ENCODE measurements around the gene EXOC8.

Gene EXOC8

GRCh38 chr1:231317306-231318014 lies 20.2 kb downstream of the EXOC8 start:
- no peak for DNase-seq (ENCODE audit: low read depth)
- no peak overlapping the region for H3K4me3 ChIP-seq (ENCODE audit: low read length)
- no peak for TF ChIP-seq CTCF (conservative IDR thresholded peaks at IDR 0.05; ENCODE audit: low read length)

- TF ChIP-seq CTCF (conservative IDR thresholded peaks at IDR 0.05; ENCODE audit: low read length), result peak; percentile 52
- DNase-seq (ENCODE audit: low read depth), result peak; percentile 19
- H3K4me3 ChIP-seq (ENCODE audit: low read length), result no peak overlapping the region
These were observed 21.8 kb downstream of the EXOC8 start for GRCh38 chr1:231315887-231316286.

- TF ChIP-seq CTCF (conservative IDR thresholded peaks at IDR 0.05; ENCODE audit: low read length), result no peak
- DNase-seq (ENCODE audit: low read depth), result no peak
- H3K4me3 ChIP-seq (ENCODE audit: low read length), result no peak overlapping the region
These were observed 24.0 kb downstream of the EXOC8 start for GRCh38 chr1:231313661-231314060.

- H3K4me3 ChIP-seq (ENCODE audit: low read length), result no peak overlapping the region
- no peak for TF ChIP-seq CTCF (conservative IDR thresholded peaks at IDR 0.05; ENCODE audit: low read length)
These were observed 25.2 kb downstream of the EXOC8 start for GRCh38 chr1:231312432-231312788.

GRCh38 chr1:231311720-231312431 lies 25.8 kb downstream of the EXOC8 start:
- H3K4me3 ChIP-seq (ENCODE audit: low read length), result no peak overlapping the region
- TF ChIP-seq CTCF (conservative IDR thresholded peaks at IDR 0.05; ENCODE audit: low read length), result no peak
- DNase-seq (ENCODE audit: low read depth), result no peak

More at GRCh38 chr1:231312432-231312788, 25.2 kb downstream of the EXOC8 start:
- DNase-seq (ENCODE audit: low read depth), result no peak

GRCh38 chr1:231310391-231310934 lies 27.2 kb downstream of the EXOC8 start:
- H3K4me3 ChIP-seq (ENCODE audit: low read length), result no peak overlapping the region
- TF ChIP-seq CTCF (conservative IDR thresholded peaks at IDR 0.05; ENCODE audit: low read length), result no peak
- DNase-seq (ENCODE audit: low read depth), result no peak

- no peak overlapping the region for H3K4me3 ChIP-seq (ENCODE audit: low read length)
- TF ChIP-seq CTCF (conservative IDR thresholded peaks at IDR 0.05; ENCODE audit: low read length), result no peak
- no peak for DNase-seq (ENCODE audit: low read depth)
These were observed 35.7 kb downstream of the EXOC8 start for GRCh38 chr1:231301990-231302389.
